ENCODE measurements around the gene GPR82.

DNA sequence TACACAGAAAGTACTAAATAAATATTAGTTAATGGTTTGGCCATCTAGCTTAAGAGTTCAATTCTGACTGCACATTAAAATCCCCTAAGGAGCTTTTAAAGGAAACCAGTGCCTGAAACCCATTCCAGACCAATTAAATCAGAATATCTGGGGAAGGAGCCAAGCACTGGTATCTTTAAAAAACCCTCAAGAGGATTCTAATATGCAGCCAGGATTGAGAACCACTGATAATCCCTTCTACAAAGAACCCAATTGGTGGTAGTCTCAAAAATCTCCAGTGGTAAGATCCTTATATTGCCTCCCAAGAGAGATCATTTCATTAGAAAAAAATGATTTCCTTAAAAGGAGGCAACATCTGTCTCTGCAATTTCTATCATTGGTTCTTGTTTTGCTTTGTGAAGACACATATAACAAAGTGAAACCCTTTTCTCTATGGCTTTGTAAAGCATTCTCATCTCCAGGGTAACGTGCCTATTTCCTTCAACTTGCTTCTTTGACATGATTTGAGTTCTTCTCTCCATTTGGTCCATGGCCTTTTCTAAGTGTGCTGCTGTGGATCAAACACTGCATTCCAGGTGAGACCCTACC, 31.7 kb upstream of the GPR82 start:
- TF ChIP-seq, protein P1, sequence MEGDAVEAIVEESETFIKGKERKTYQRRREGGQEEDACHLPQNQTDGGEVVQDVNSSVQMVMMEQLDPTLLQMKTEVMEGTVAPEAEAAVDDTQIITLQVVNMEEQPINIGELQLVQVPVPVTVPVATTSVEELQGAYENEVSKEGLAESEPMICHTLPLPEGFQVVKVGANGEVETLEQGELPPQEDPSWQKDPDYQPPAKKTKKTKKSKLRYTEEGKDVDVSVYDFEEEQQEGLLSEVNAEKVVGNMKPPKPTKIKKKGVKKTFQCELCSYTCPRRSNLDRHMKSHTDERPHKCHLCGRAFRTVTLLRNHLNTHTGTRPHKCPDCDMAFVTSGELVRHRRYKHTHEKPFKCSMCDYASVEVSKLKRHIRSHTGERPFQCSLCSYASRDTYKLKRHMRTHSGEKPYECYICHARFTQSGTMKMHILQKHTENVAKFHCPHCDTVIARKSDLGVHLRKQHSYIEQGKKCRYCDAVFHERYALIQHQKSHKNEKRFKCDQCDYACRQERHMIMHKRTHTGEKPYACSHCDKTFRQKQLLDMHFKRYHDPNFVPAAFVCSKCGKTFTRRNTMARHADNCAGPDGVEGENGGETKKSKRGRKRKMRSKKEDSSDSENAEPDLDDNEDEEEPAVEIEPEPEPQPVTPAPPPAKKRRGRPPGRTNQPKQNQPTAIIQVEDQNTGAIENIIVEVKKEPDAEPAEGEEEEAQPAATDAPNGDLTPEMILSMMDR (IDR thresholded peaks at IDR 0.05; ENCODE audit: low read length): no peak
- no peak for TF ChIP-seq EZH2 (IDR thresholded peaks at IDR 0.05; ENCODE audit: borderline replicate concordance, low read length)
